CD14-positive monocyte (primary cell): ENCODE results near the gene TBX15. TPM values are rescaled to one million over a fixed set of nuclear protein-coding genes. Genes with fewer than 3 reads are reported as not detected.

ENCODE experiments used
- DNase-seq, 3 donors: peaks; one replicate each; pipeline ENCODE4 v3.0.0-alpha.2; 2011 to 2022
- H2AFZ ChIP-seq: 2 replicates; pipeline ENCODE4 v1.6.0; 2012; ENCODE audit warnings: mild to moderate bottlenecking, low read depth, low read length, inconsistent platforms; ENCODE audit not compliant: insufficient read depth, poor library complexity, severe bottlenecking
- H3K27ac ChIP-seq, 2 donors: 1 replicate in 1 of 2; 2 replicates in 1 of 2; pipeline ENCODE4 v1.5.1; 2012 to 2013; ENCODE audit warnings: low read length in 2 of 2, control low read depth in 1 of 2, inconsistent platforms in 1 of 2, low read depth in 1 of 2, mild to moderate bottlenecking in 1 of 2
- H3K27me3 ChIP-seq, 2 donors: one replicate each; pipeline versions ENCODE4 v1.6.0 to v1.6.1; 2011 to 2013; ENCODE audit warnings: low read length in 2 of 2; ENCODE audit not compliant: control insufficient read depth in 2 of 2, insufficient read depth in 2 of 2
- H3K36me3 ChIP-seq, 2 donors: replicated peaks in 1 of 2; 1 replicate in 1 of 2; 2 replicates in 1 of 2; pipeline versions ENCODE4 v1.5.1 to v1.6.1; 2012 to 2013; ENCODE audit warnings: low read length in 2 of 2, control low read depth in 1 of 2, inconsistent platforms in 1 of 2, mild to moderate bottlenecking in 1 of 2; ENCODE audit not compliant: insufficient read depth in 2 of 2, control insufficient read depth in 1 of 2
- H3K4me1 ChIP-seq, 2 donors: 1 replicate in 1 of 2; 2 replicates in 1 of 2; pipeline versions ENCODE4 v1.5.1 to v1.6.1; 2012 to 2013; ENCODE audit warnings: low read length in 2 of 2, control low read depth in 1 of 2, inconsistent platforms in 1 of 2, mild to moderate bottlenecking in 1 of 2, moderate library complexity in 1 of 2; ENCODE audit not compliant: insufficient read depth in 2 of 2, control insufficient read depth in 1 of 2
- H3K4me2 ChIP-seq: replicated peaks from 2 replicates; pipeline ENCODE3; 2012; ENCODE audit warnings: low read length, moderate library complexity, mild to moderate bottlenecking; ENCODE audit not compliant: poor library complexity, severe bottlenecking; ENCODE audit errors: extremely low read depth
- H3K4me3 ChIP-seq, 3 experiments: fragments of 200-600 bp in 1 of 3; sonication (generic) in 1 of 3; replicated peaks in 1 of 3; 1 replicate in 2 of 3; 2 replicates in 1 of 3; pipeline ENCODE4 v1.5.1; 2011 to 2013; ENCODE audit warnings: low read length in 3 of 3, mild to moderate bottlenecking in 3 of 3, control low read depth in 2 of 3, low read depth in 2 of 3, inconsistent platforms in 1 of 3, moderate library complexity in 1 of 3
- H3K79me2 ChIP-seq: 2 replicates; pipeline ENCODE4 v1.6.0; 2012; ENCODE audit warnings: mild to moderate bottlenecking, control low read depth, inconsistent platforms, low read length, moderate library complexity; ENCODE audit not compliant: insufficient read depth
- H3K9ac ChIP-seq: 2 replicates; pipeline ENCODE4 v1.6.0; 2017; ENCODE audit warnings: low read length, mild to moderate bottlenecking; ENCODE audit not compliant: insufficient read depth, poor library complexity, severe bottlenecking
- H3K9me3 ChIP-seq, 2 donors: replicated peaks in 1 of 2; 1 replicate in 1 of 2; 2 replicates in 1 of 2; pipeline versions ENCODE4 v1.5.1 to v1.6.1; 2012 to 2013; ENCODE audit warnings: low read length in 2 of 2, control low read depth in 1 of 2; ENCODE audit not compliant: control insufficient read depth in 1 of 2, insufficient read depth in 1 of 2
- H4K20me1 ChIP-seq: 2 replicates; pipeline ENCODE4 v1.6.0; 2012; ENCODE audit warnings: mild to moderate bottlenecking, low read length, control low read depth, moderate library complexity; ENCODE audit not compliant: insufficient read depth
- H3K27ac Mint-ChIP-seq, 7 donors: one replicate each; pipeline ENCODE4 v1.8.0; 2020; ENCODE audit warnings: mild to moderate bottlenecking in 7 of 7, mixed read lengths in 7 of 7, moderate library complexity in 6 of 7, inconsistent platforms in 2 of 7
- H3K27me3 Mint-ChIP-seq, 3 donors: one replicate each; pipeline ENCODE4 v1.8.0; 2021 to 2022; ENCODE audit warnings: low read depth in 3 of 3, mild to moderate bottlenecking in 3 of 3, mixed read lengths in 3 of 3, moderate library complexity in 3 of 3, inconsistent platforms in 1 of 3
- H3K36me3 Mint-ChIP-seq, 2 donors: one replicate each; pipeline ENCODE4 v1.8.0; 2020; ENCODE audit warnings: mixed read lengths in 2 of 2, inconsistent platforms in 1 of 2, mild to moderate bottlenecking in 1 of 2
- H3K4me1 Mint-ChIP-seq: one replicate; pipeline ENCODE4 v1.8.0; 2020; ENCODE audit warnings: mild to moderate bottlenecking, mixed read lengths
- H3K4me3 Mint-ChIP-seq, 2 donors: one replicate each; pipeline ENCODE4 v1.8.0; 2020; ENCODE audit warnings: mild to moderate bottlenecking in 2 of 2, mixed read lengths in 2 of 2, moderate library complexity in 1 of 2
- H3K9me3 Mint-ChIP-seq, 7 donors: one replicate each; pipeline ENCODE4 v1.8.0; 2020 to 2022; ENCODE audit warnings: mixed read lengths in 7 of 7, mild to moderate bottlenecking in 6 of 7, moderate library complexity in 6 of 7, inconsistent platforms in 2 of 7
- WGBS: methylation state at CpG from one replicate; pipeline ENCODE4 v1.1.5; 2013; ENCODE audit warnings: missing lambda C conversion rate; ENCODE audit not compliant: insufficient coverage; 5-methylcytosine and 5-hydroxymethylcytosine counted together
- intact Hi-C, 2 donors: fragments of 100-400 bp; cut with micrococcal nuclease; formaldehyde crosslinking; loops; one replicate each; pipeline versions ENCODE4 v1.15.0 to v1.15.1; 2023
- polyA plus RNA-seq, 3 donors: library from polyadenylated mRNA; depleted of rRNA in 1 of 3; unstranded in 2 of 3; stranded (reverse) in 1 of 3; fragments of 300-500 nt in 2 of 3; fragments of >200 nt in 1 of 3; fragmentation: Illumina TruSeq in 2 of 3; gene quantifications; 1 replicate in 2 of 3; 2 replicates in 1 of 3; pipeline ENCODE4 v1.2.3, GENCODE V29; 2012 to 2021
- TF ChIP-seq, protein P1 (sequence below): fragments of 200-600 bp; IDR thresholded peaks from one replicate; pipeline ENCODE4 v1.8.0; 2022; ENCODE audit warnings: antibody characterized with exemption, mild to moderate bottlenecking

Gene TBX15
- polyA plus RNA-seq, 3 donors = not detected

DNA sequence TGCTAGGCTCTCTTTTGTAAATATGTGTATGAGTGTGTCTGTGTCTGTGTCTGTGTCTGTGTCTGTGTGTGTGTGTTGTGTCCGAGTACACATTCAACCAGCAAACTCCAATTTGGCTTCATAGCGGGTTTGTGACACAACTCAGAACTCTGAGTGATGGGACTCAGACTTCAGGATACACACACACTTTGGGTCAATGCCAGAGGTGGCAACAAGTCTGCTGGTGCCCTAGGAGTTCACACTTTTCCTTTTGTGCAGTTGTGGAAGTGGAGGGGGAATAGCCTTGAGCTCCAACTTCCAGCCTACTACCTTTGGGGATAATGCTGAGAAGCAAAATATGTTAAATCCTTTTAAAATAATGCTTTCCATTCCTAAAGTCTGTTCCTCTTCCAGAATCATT, 16.6 kb upstream of the TBX15 start:
- Mint-ChIP-seq H3K27me3 (peaks cover 97 to 99% (median 97%) of the 10 kb centered on the region in 3 donors), H3K9me3 (peaks cover 2 to 50% (median 28%) of the 10 kb centered on the region in 7 donors), H3K27ac (no peak overlapping the region), H3K36me3 (peaks cover 5 to 8% of the 10 kb centered on the region in 2 donors), H3K4me1 (peaks cover 45% of the 10 kb centered on the region), H3K4me3 (peak overlapping the region in 1 of 2 donors; percentile 75)
- Histone ChIP-seq H3K9me3 (peaks cover 11 to 51% of the 10 kb centered on the region in 2 donors), H4K20me1 (no peaks in the 10 kb centered on the region), H3K4me1 (peaks cover 38 to 39% of the 10 kb centered on the region in 2 donors), H3K27ac (no peak overlapping the region), H3K4me3 (no peak overlapping the region), H3K9ac (no peak overlapping the region), H2AFZ (no peak overlapping the region), H3K4me2 (no peak overlapping the region), H3K27me3 (peaks cover 89 to 99% of the 10 kb centered on the region in 2 donors), H3K79me2 (no peaks in the 10 kb centered on the region), H3K36me3 (no peaks in the 10 kb centered on the region)
- WGBS = 29% methylated on average over 2 of the region's 2 CpGs
- intact Hi-C loops = no loop called here
- TF ChIP-seq, protein P1, sequence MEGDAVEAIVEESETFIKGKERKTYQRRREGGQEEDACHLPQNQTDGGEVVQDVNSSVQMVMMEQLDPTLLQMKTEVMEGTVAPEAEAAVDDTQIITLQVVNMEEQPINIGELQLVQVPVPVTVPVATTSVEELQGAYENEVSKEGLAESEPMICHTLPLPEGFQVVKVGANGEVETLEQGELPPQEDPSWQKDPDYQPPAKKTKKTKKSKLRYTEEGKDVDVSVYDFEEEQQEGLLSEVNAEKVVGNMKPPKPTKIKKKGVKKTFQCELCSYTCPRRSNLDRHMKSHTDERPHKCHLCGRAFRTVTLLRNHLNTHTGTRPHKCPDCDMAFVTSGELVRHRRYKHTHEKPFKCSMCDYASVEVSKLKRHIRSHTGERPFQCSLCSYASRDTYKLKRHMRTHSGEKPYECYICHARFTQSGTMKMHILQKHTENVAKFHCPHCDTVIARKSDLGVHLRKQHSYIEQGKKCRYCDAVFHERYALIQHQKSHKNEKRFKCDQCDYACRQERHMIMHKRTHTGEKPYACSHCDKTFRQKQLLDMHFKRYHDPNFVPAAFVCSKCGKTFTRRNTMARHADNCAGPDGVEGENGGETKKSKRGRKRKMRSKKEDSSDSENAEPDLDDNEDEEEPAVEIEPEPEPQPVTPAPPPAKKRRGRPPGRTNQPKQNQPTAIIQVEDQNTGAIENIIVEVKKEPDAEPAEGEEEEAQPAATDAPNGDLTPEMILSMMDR = no peak
- DNase-seq = no peak

DNA sequence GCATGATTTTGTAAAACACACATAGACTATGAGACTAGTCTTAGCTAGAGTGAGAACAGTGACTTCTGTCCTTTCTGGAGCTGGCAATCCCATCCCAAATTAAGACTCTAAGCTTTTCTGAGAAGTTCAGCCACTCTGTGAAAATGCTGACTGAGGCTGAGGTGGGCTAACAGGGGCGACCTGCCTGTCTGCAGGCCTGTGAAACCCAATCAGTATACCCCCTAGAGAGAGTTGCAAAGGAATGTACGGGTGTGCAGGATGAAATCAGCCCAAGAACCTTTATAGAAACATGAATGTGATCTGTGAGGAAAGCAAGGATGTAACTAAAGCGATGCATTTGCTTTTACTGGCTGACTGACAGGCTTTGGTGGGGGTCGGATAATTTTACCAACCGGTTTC, 16.0 kb upstream of the TBX15 start:
- Histone ChIP-seq H3K4me1 (peaks cover 38 to 39% of the 10 kb centered on the region in 2 donors), H3K27me3 (peaks cover 88 to 99% of the 10 kb centered on the region in 2 donors), H3K4me2 (no peak overlapping the region), H3K4me3 (no peak overlapping the region), H3K9ac (no peak overlapping the region), H3K79me2 (no peaks in the 10 kb centered on the region), H3K27ac (no peak overlapping the region), H4K20me1 (no peaks in the 10 kb centered on the region), H3K9me3 (peaks cover 11 to 54% of the 10 kb centered on the region in 2 donors), H2AFZ (no peak overlapping the region), H3K36me3 (no peaks in the 10 kb centered on the region)
- Mint-ChIP-seq H3K27me3 (peaks cover 97 to 99% (median 97%) of the 10 kb centered on the region in 3 donors), H3K4me3 (peak overlapping the region in 1 of 2 donors; percentile 94), H3K9me3 (peaks cover 2 to 56% (median 32%) of the 10 kb centered on the region in 7 donors), H3K4me1 (peaks cover 51% of the 10 kb centered on the region), H3K27ac (no peak overlapping the region), H3K36me3 (peaks cover 9 to 14% of the 10 kb centered on the region in 2 donors)
- intact Hi-C loops = no loop called here
- no CpG with 5 or more reads among the region's 5 CpGs for WGBS
- no peak for DNase-seq
- TF ChIP-seq, protein P1 = no peak
